Measurements from ENCODE around the gene GALE.

Gene GALE

DNA sequence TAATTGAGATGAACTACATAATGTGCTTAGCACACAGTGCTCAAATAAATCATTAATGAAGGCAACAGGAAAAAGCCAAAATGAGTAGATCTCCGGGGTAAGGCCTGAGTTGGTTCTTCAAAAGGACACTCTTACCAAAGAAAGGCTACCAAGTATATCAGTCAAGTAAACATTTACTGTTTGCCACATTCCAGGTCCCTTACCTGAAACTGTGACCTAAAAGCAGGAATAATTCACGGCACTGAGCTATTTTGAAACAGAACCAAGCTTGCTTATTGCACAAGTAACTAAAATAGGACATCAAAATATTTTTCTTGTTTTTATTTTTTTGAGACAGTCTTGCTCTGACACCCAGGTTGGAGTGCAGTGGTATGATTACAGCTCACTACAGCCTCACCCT lies 24.3 kb downstream of the GALE start:
- Histone ChIP-seq H3K27ac (replicated peaks) (no peak overlapping the region), H3K27me3 (ENCODE audit: insufficient read depth, poor library complexity, severe bottlenecking) (no peaks in the 10 kb centered on the region), H3K4me3 (replicated peaks; ENCODE audit: insufficient read depth, low read length) (no peak overlapping the region)
- DNase-seq (ENCODE audit: low read depth in 1 of 2, low spot score in 1 of 2) = no peak
- TF ChIP-seq SPI1 (IDR thresholded peaks at IDR 0.05; ENCODE audit: borderline replicate concordance, low read depth) = no peak
- TF ChIP-seq GABPA (IDR thresholded peaks at IDR 0.05; ENCODE audit: low read depth) = no peak

DNA sequence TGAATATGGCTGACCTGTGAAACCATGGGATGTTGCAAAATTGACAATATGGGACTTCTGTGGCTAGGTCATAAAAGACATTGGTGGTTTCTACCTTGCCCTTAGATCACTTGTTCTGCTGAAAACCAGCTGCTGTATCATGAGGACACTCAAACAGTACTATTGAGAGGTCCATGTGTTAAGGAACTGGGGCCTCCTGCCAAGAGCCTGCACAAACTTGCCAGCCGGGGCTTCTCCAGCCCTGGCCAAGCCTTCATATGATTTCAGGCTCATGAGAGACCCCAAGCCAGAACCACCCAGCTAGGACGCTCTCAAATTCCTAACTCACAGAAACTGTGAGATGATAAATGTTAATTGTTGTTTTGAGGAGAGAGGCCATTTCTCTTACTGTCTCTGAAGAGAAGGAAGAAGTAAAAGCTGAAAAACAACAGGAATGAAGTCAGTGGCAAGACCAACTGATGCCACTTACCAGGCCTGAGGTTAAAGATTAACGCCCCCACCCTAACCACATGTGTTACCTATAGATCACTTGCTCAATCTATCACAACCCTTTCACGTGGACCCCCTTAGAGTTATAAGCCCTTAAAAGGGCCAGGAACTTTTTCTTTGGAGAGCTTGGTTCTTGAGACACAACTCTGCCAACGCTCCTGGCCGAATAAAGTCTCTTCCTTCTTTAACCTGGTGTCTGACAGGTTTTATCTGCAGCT lies 26.2 kb downstream of the GALE start:
- no peak overlapping the region for H3K27ac ChIP-seq (replicated peaks)
- no peak for DNase-seq (ENCODE audit: low read depth in 1 of 2, low spot score in 1 of 2)
- H3K4me3 ChIP-seq (replicated peaks; ENCODE audit: insufficient read depth, low read length) = no peak overlapping the region
- TF ChIP-seq, protein P1, sequence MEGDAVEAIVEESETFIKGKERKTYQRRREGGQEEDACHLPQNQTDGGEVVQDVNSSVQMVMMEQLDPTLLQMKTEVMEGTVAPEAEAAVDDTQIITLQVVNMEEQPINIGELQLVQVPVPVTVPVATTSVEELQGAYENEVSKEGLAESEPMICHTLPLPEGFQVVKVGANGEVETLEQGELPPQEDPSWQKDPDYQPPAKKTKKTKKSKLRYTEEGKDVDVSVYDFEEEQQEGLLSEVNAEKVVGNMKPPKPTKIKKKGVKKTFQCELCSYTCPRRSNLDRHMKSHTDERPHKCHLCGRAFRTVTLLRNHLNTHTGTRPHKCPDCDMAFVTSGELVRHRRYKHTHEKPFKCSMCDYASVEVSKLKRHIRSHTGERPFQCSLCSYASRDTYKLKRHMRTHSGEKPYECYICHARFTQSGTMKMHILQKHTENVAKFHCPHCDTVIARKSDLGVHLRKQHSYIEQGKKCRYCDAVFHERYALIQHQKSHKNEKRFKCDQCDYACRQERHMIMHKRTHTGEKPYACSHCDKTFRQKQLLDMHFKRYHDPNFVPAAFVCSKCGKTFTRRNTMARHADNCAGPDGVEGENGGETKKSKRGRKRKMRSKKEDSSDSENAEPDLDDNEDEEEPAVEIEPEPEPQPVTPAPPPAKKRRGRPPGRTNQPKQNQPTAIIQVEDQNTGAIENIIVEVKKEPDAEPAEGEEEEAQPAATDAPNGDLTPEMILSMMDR (IDR thresholded peaks at IDR 0.05; ENCODE audit: insufficient read depth, low read length) = no peak
- TF ChIP-seq POLR2AphosphoS5 (IDR thresholded peaks at IDR 0.05; ENCODE audit: low read depth) = no peak
- TF ChIP-seq, protein P2, sequence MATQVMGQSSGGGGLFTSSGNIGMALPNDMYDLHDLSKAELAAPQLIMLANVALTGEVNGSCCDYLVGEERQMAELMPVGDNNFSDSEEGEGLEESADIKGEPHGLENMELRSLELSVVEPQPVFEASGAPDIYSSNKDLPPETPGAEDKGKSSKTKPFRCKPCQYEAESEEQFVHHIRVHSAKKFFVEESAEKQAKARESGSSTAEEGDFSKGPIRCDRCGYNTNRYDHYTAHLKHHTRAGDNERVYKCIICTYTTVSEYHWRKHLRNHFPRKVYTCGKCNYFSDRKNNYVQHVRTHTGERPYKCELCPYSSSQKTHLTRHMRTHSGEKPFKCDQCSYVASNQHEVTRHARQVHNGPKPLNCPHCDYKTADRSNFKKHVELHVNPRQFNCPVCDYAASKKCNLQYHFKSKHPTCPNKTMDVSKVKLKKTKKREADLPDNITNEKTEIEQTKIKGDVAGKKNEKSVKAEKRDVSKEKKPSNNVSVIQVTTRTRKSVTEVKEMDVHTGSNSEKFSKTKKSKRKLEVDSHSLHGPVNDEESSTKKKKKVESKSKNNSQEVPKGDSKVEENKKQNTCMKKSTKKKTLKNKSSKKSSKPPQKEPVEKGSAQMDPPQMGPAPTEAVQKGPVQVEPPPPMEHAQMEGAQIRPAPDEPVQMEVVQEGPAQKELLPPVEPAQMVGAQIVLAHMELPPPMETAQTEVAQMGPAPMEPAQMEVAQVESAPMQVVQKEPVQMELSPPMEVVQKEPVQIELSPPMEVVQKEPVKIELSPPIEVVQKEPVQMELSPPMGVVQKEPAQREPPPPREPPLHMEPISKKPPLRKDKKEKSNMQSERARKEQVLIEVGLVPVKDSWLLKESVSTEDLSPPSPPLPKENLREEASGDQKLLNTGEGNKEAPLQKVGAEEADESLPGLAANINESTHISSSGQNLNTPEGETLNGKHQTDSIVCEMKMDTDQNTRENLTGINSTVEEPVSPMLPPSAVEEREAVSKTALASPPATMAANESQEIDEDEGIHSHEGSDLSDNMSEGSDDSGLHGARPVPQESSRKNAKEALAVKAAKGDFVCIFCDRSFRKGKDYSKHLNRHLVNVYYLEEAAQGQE (IDR thresholded peaks at IDR 0.05; ENCODE audit: insufficient replicate concordance, low read depth) = no peak
- no peak for TF ChIP-seq GABPA (IDR thresholded peaks at IDR 0.05; ENCODE audit: low read depth)
- TF ChIP-seq SPI1 (IDR thresholded peaks at IDR 0.05; ENCODE audit: borderline replicate concordance, low read depth) = no peak
- no peaks in the 10 kb centered on the region for H3K27me3 ChIP-seq (ENCODE audit: insufficient read depth, poor library complexity, severe bottlenecking)

DNA sequence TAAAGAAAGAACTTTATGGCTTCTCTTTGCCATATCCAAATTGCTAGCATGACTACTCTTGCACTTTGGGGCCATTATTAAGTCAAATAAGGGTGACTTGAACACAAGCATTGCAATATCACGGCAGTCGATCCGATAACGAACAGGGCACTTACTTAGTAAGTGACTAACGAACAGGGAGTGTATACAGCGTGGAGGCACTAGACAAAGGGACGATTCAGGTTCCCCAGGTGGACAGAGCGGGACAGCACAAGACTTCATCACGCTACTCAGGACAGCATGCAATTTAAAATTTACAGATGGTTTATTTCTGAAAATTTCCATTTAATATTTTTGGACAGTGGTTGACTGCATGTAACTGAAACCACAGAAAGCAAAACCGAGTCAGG lies 27.7 kb downstream of the GALE start:
- H3K27me3 ChIP-seq (ENCODE audit: insufficient read depth, poor library complexity, severe bottlenecking) = no peaks in the 10 kb centered on the region
- no peak for DNase-seq (ENCODE audit: low read depth in 1 of 2, low spot score in 1 of 2)
- H3K4me3 ChIP-seq (replicated peaks; ENCODE audit: insufficient read depth, low read length) = no peak overlapping the region
- TF ChIP-seq POLR2AphosphoS5 (IDR thresholded peaks at IDR 0.05; ENCODE audit: low read depth) = no peak
- TF ChIP-seq, protein P1 (IDR thresholded peaks at IDR 0.05; ENCODE audit: insufficient read depth, low read length) = no peak
- TF ChIP-seq GABPA (IDR thresholded peaks at IDR 0.05; ENCODE audit: low read depth) = no peak
- TF ChIP-seq SPI1 (IDR thresholded peaks at IDR 0.05; ENCODE audit: borderline replicate concordance, low read depth) = no peak
- no peak overlapping the region for H3K27ac ChIP-seq (replicated peaks)

DNA sequence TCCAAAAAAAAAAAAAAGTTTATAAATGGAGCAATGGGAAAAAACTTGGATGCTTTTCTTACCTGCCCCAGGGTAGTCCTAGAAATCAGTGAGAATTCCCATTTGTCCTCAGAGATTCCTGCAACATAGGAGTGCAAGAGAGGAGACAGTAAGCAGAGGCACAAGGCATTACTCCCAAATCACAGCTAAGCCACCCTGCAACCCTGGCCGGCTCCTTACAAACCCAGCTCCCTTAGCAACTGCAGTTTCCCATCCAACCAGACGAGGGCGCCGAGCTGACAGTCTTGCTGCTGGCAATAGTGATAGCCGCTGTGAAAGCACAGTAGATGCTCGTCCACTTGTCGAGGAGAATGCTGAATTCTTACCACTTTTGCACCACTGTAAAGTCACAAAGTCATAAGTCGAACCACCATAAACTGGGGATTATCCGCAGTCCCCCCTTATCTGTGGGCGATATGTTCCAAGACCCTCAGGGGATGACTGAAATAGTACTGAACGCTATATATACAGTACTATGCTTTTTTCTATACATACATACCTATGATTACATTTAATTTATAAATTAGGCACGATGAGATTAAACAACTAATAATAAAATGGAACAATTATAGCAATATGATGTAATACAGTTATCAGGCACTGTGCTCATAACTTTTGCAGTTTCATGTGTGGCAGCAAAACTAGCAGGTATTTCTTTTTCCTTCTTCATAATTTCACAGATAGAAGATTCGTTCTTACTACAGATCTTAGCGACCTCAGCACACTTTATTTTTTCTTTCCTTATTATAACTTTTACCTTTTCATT lies 28.3 kb downstream of the GALE start:
- H3K27me3 ChIP-seq (ENCODE audit: insufficient read depth, poor library complexity, severe bottlenecking) = no peaks in the 10 kb centered on the region
- DNase-seq (ENCODE audit: low read depth in 1 of 2, low spot score in 1 of 2) = peak; percentile 55 to 89
- TF ChIP-seq, protein P1 (IDR thresholded peaks at IDR 0.05; ENCODE audit: insufficient read depth, low read length) = peak; percentile 91
- no peak for TF ChIP-seq GABPA (IDR thresholded peaks at IDR 0.05; ENCODE audit: low read depth)
- H3K27ac ChIP-seq (replicated peaks) = no peak overlapping the region
- H3K4me3 ChIP-seq (replicated peaks; ENCODE audit: insufficient read depth, low read length) = no peak overlapping the region

DNA sequence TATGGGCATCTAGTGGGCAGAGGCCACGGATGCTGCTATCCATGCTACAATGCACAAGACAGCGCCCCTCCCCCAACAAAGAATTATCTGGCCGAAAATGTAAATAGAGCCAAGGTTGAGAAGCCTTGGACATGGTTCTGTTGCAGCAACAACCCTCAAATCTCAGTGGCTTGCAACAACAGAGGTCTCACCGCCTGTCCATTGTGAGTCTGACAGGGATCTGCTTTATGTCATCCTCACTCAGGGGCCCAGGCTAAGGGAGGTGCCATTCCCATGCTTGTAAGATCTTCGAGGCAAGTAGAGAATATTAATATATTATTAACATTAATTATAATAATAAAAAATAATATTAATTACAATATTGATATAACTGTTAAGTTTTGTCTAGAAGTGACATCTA lies 31.8 kb downstream of the GALE start:
- Histone ChIP-seq H3K27ac (replicated peaks) (no peak overlapping the region), H3K4me3 (replicated peaks; ENCODE audit: insufficient read depth, low read length) (no peak overlapping the region), H3K27me3 (ENCODE audit: insufficient read depth, poor library complexity, severe bottlenecking) (no peaks in the 10 kb centered on the region)
- TF ChIP-seq POLR2AphosphoS5 (IDR thresholded peaks at IDR 0.05; ENCODE audit: low read depth) (no peak), SPI1 (IDR thresholded peaks at IDR 0.05; ENCODE audit: borderline replicate concordance, low read depth) (no peak), GABPA (IDR thresholded peaks at IDR 0.05; ENCODE audit: low read depth) (no peak)
- TF ChIP-seq, protein P1 (IDR thresholded peaks at IDR 0.05; ENCODE audit: insufficient read depth, low read length) = no peak
- TF ChIP-seq, protein P2 (IDR thresholded peaks at IDR 0.05; ENCODE audit: insufficient replicate concordance, low read depth) = no peak
- no peak for DNase-seq (ENCODE audit: low read depth in 1 of 2, low spot score in 1 of 2)

All from HL-60 (cell line).